HCT116 (cell line): Measurements from ENCODE around the gene ZNF761. TPM values are rescaled to one million over a fixed set of nuclear protein-coding genes. Genes with fewer than 3 reads are reported as not detected.

Experiments
- ATAC-seq: fragments of 200-7000 bp; cut with Tn5 transposase; 2 replicates; pipeline ENCODE4 v1.9.1; 2020; ENCODE audit warnings: mild to moderate bottlenecking, moderate library complexity
- BruUV-seq: library from RNA; stranded (reverse); fragments of 400-500 nt; replicated peaks from 2 replicates; lab custom pipeline; 2021; lab: Mats Ljungman, UMichigan
- CTCF ChIA-PET: fragments of 300-600 bp; sonication (Branson Sonifier 250); formaldehyde crosslinking; loops from one replicate; lab custom pipeline; 2021; ENCODE audit warnings: antibody characterized with exemption; lab: Charles Lee
- POLR2A ChIA-PET: fragments of 300-600, 350-600 bp; sonication (Branson Sonifier 250); formaldehyde crosslinking; loops from one replicate; lab custom pipeline; 2021; ENCODE audit warnings: antibody characterized with exemption; lab: Charles Lee
- RAD21 ChIA-PET, 2 experiments: fragments of 300-600 bp; sonication (Branson Sonifier 250); formaldehyde crosslinking; loops; one replicate each; lab custom pipeline; 2023; ENCODE audit warnings: low total read pairs in 2 of 2; ENCODE audit not compliant: uncharacterized antibody in 2 of 2, unreplicated experiment in 2 of 2, low non-redundant PET in 1 of 2; lab: Charles Lee
- DNase-seq: peaks from one replicate; pipeline ENCODE4 v3.0.0-alpha.2; 2010; ENCODE audit warnings: low read depth, low spot score
- H2AFZ ChIP-seq: fragments of 200-600 bp; shearing (Covaris generic), sonication (generic); 2 replicates; pipeline ENCODE4 v1.6.1; 2017; ENCODE audit warnings: low read depth, mixed run types, mixed read lengths, antibody characterized with exemption, low read length; ENCODE audit not compliant: poor library complexity, severe bottlenecking
- H3K27ac ChIP-seq: 2 replicates; pipeline ENCODE4 v1.5.1; 2012; ENCODE audit warnings: low read depth, low read length
- H3K27me3 ChIP-seq: fragments of 200-600 bp; sonication (generic); 2 replicates; pipeline ENCODE4 v1.6.1; 2016; ENCODE audit warnings: mixed run types, low read length, mixed read lengths; ENCODE audit not compliant: insufficient read depth
- H3K36me3 ChIP-seq, 2 experiments: fragments of 200-500 bp in 1 of 2; fragments of 200-600 bp in 1 of 2; sonication (Bioruptor generic) in 1 of 2; sonication (generic) in 1 of 2; 2 replicates each; pipeline versions ENCODE4 v1.5.1 to v1.6.1; 2014 to 2016; ENCODE audit warnings: low read length in 2 of 2, inconsistent platforms in 1 of 2, mixed read lengths in 1 of 2, mixed run types in 1 of 2; ENCODE audit not compliant: insufficient read depth in 2 of 2, control insufficient read depth in 1 of 2
- H3K4me1 ChIP-seq, 2 experiments: fragments of 200-600 bp in 1 of 2; sonication (generic) in 1 of 2; 2 replicates each; pipeline versions ENCODE4 v1.5.1 to v1.6.1; 2012 to 2017; ENCODE audit warnings: low read length in 2 of 2, inconsistent platforms in 1 of 2, mild to moderate bottlenecking in 1 of 2, mixed read lengths in 1 of 2, mixed run types in 1 of 2, moderate library complexity in 1 of 2; ENCODE audit not compliant: insufficient read depth in 2 of 2, control insufficient read depth in 1 of 2
- H3K4me2 ChIP-seq: fragments of 200-600 bp; sonication (generic); 2 replicates; pipeline ENCODE4 v1.6.1; 2017; ENCODE audit warnings: mixed run types, low read length, mixed read lengths
- H3K4me3 ChIP-seq, 2 experiments: fragments of 200-600 bp in 1 of 2; sonication (generic) in 1 of 2; replicated peaks in 1 of 2; 2 replicates each; pipeline ENCODE4 v1.5.1; 2011 to 2016; ENCODE audit warnings: low read length in 2 of 2, control low read depth in 1 of 2, low read depth in 1 of 2, mild to moderate bottlenecking in 1 of 2, mixed read lengths in 1 of 2, mixed run types in 1 of 2
- H3K79me2 ChIP-seq: fragments of 200-600 bp; sonication (generic); 2 replicates; pipeline ENCODE4 v1.6.1; 2017; ENCODE audit warnings: mild to moderate bottlenecking, mixed run types, low read length, moderate library complexity, mixed read lengths; ENCODE audit not compliant: insufficient read depth
- H3K9ac ChIP-seq: fragments of 200-600 bp; sonication (generic); 2 replicates; pipeline ENCODE4 v1.6.1; 2016; ENCODE audit warnings: low read length, mixed read lengths
- H3K9me2 ChIP-seq: fragments of 200-600 bp; sonication (generic), shearing (Covaris generic); 2 replicates; pipeline ENCODE4 v1.6.1; 2017; ENCODE audit warnings: mixed run types, mild to moderate bottlenecking, moderate library complexity; ENCODE audit not compliant: insufficient read depth
- H3K9me3 ChIP-seq, 2 experiments: fragments of 200-500 bp in 1 of 2; fragments of 200-600 bp in 1 of 2; sonication (Bioruptor generic) in 1 of 2; sonication (generic) in 1 of 2; 2 replicates each; pipeline ENCODE4 v1.6.1; 2014 to 2017; ENCODE audit warnings: low read length in 2 of 2, mixed read lengths in 2 of 2, inconsistent platforms in 1 of 2, low read depth in 1 of 2, mild to moderate bottlenecking in 1 of 2, mixed run types in 1 of 2, moderate library complexity in 1 of 2; ENCODE audit not compliant: control insufficient read depth in 1 of 2, insufficient read depth in 1 of 2
- H4K20me1 ChIP-seq: fragments of 200-600 bp; sonication (generic), shearing (Covaris generic); 2 replicates; pipeline ENCODE4 v1.6.1; 2017; ENCODE audit warnings: mixed run types, mild to moderate bottlenecking, moderate library complexity; ENCODE audit not compliant: insufficient read depth
- CBX3 ChIP-seq: IDR thresholded peaks from 2 replicates; pipeline ENCODE4 v1.6.1; 2012; ENCODE audit warnings: low read depth
- CEBPB ChIP-seq: IDR thresholded peaks from 2 replicates; pipeline ENCODE4 v1.6.1; 2012; ENCODE audit warnings: low read depth
- ELF1 ChIP-seq: IDR thresholded peaks from 2 replicates; pipeline ENCODE4 v1.6.1; 2012; ENCODE audit warnings: low read depth, borderline replicate concordance
- EZH2phosphoT487 ChIP-seq: fragments of 200-600 bp; IDR thresholded peaks from 2 replicates; pipeline ENCODE4 v1.6.1; 2018; ENCODE audit warnings: antibody characterized with exemption, borderline replicate concordance
- JUND ChIP-seq: IDR thresholded peaks from 2 replicates; pipeline ENCODE4 v1.6.1; 2012
- POLR2A ChIP-seq: IDR thresholded peaks from 2 replicates; pipeline ENCODE4 v1.7.0; 2011; ENCODE audit warnings: borderline replicate concordance; ENCODE audit not compliant: insufficient read depth, insufficient read length; ENCODE audit errors: extremely low read depth
- RAD21 ChIP-seq: IDR thresholded peaks from 2 replicates; pipeline ENCODE4 v1.6.1; 2012; ENCODE audit warnings: low read depth, mild to moderate bottlenecking
- SP1 ChIP-seq: IDR thresholded peaks from 2 replicates; pipeline ENCODE4 v1.6.1; 2012; ENCODE audit warnings: low read depth
- YY1 ChIP-seq: IDR thresholded peaks from 2 replicates; pipeline ENCODE4 v1.6.1; 2011; ENCODE audit warnings: low read length, low read depth, moderate library complexity, mild to moderate bottlenecking; ENCODE audit not compliant: insufficient replicate concordance; ENCODE audit errors: extremely low read depth
- ZFX ChIP-seq: fragments of 450-650 bp; IDR thresholded peaks from 2 replicates; pipeline ENCODE4 v1.6.1; 2017
- ZNF274 ChIP-seq: fragments of 200-500 bp; sonication (Bioruptor generic); IDR thresholded peaks from 2 replicates; pipeline ENCODE4 v1.6.1; 2014; ENCODE audit warnings: mild to moderate bottlenecking, low read depth, low read length, inconsistent platforms
- intact Hi-C: fragments of 100-400 bp; cut with micrococcal nuclease; formaldehyde crosslinking; loops from 2 replicates; pipeline ENCODE4 v1.10.0; 2022
- total RNA-seq: library from RNA; stranded (reverse); gene quantifications from one replicate; pipeline ENCODE4 v1.2.1, GENCODE V29; 2021; ENCODE audit not compliant: unreplicated experiment
- TF ChIP-seq, protein P1 (sequence below): IDR thresholded peaks from 2 replicates; pipeline ENCODE4 v1.6.1; 2012; ENCODE audit warnings: low read depth
- TF ChIP-seq, protein P2 (sequence below): IDR thresholded peaks from 2 replicates; pipeline ENCODE4 v1.6.1; 2012
- TF ChIP-seq, protein P3 (sequence below): IDR thresholded peaks from 2 replicates; pipeline ENCODE4 v1.6.1; 2012

ZNF761 gene
- total RNA-seq, 1 experiment from 2014 or later: 8.8 TPM

DNA sequence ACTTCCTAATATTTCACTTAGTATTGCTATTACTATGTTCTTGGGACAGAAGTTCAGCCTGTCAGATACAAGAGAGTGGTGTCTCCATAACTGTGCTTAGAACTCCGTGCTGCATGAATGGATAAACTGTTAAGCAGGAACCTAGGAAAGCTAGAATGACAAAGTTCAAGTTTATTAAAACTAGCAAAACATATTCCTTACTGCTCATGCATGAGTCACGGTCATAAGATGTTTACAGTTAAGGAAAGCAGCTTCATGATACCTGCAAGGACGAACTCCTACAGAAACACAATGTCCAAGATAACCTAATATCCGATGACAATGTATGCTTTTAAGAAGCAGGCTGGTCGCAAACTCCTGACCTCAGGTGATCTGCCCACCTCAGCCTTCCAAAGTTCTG is 42.9 kb upstream of the ZNF761 start:
- no peak for ATAC-seq
- H4K20me1 ChIP-seq: no peaks in the 10 kb centered on the region
- no peak for TF ChIP-seq EZH2phosphoT487
- no peak for TF ChIP-seq ZFX
- no peak for TF ChIP-seq CEBPB
- TF ChIP-seq POLR2A: no peak
- TF ChIP-seq, protein P1, sequence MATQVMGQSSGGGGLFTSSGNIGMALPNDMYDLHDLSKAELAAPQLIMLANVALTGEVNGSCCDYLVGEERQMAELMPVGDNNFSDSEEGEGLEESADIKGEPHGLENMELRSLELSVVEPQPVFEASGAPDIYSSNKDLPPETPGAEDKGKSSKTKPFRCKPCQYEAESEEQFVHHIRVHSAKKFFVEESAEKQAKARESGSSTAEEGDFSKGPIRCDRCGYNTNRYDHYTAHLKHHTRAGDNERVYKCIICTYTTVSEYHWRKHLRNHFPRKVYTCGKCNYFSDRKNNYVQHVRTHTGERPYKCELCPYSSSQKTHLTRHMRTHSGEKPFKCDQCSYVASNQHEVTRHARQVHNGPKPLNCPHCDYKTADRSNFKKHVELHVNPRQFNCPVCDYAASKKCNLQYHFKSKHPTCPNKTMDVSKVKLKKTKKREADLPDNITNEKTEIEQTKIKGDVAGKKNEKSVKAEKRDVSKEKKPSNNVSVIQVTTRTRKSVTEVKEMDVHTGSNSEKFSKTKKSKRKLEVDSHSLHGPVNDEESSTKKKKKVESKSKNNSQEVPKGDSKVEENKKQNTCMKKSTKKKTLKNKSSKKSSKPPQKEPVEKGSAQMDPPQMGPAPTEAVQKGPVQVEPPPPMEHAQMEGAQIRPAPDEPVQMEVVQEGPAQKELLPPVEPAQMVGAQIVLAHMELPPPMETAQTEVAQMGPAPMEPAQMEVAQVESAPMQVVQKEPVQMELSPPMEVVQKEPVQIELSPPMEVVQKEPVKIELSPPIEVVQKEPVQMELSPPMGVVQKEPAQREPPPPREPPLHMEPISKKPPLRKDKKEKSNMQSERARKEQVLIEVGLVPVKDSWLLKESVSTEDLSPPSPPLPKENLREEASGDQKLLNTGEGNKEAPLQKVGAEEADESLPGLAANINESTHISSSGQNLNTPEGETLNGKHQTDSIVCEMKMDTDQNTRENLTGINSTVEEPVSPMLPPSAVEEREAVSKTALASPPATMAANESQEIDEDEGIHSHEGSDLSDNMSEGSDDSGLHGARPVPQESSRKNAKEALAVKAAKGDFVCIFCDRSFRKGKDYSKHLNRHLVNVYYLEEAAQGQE: no peak
- TF ChIP-seq YY1: no peak
- no peak for TF ChIP-seq ZNF274
- TF ChIP-seq JUND: no peak
- TF ChIP-seq ELF1: no peak
- TF ChIP-seq, protein P2, sequence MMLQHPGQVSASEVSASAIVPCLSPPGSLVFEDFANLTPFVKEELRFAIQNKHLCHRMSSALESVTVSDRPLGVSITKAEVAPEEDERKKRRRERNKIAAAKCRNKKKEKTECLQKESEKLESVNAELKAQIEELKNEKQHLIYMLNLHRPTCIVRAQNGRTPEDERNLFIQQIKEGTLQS: no peak
- TF ChIP-seq, protein P3, sequence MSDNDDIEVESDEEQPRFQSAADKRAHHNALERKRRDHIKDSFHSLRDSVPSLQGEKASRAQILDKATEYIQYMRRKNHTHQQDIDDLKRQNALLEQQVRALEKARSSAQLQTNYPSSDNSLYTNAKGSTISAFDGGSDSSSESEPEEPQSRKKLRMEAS: no peak
- no peak for TF ChIP-seq RAD21
- TF ChIP-seq SP1: no peak
- TF ChIP-seq CBX3: no peak
- TF ChIP-seq, all 23 proteins: peak for 0

More for the DNA sequence above, 42.9 kb upstream of the ZNF761 start:
- H3K27ac ChIP-seq: no peak overlapping the region
- ChIA-PET CTCF (no interaction called here), POLR2A (no interaction called here), RAD21 (no interaction called here)
- H3K4me1 ChIP-seq: no peaks in the 10 kb centered on the region
- no peak for DNase-seq
- no peaks in the 10 kb centered on the region for H3K27me3 ChIP-seq
- H3K4me3 ChIP-seq: no peak overlapping the region
- no TSS peak for BruUV-seq
- H3K9me2 ChIP-seq: no peaks in the 10 kb centered on the region
- peaks cover 14 to 19% of the 10 kb centered on the region in 2 experiments; a peak in 2 of 4 replicates for H3K9me3 ChIP-seq
- no peak overlapping the region for H3K4me2 ChIP-seq
- H3K9ac ChIP-seq: no peak overlapping the region
- H3K79me2 ChIP-seq: no peaks in the 10 kb centered on the region
- H2AFZ ChIP-seq: no peak overlapping the region
- intact Hi-C loops: no loop called here
- 0 out of 4 replicates have a peak, but pooled peaks cover 0 to 3% of the 10 kb centered on the region in 2 experiments for H3K36me3 ChIP-seq
